Measurements from ENCODE around the gene ZNF670.

DNA sequence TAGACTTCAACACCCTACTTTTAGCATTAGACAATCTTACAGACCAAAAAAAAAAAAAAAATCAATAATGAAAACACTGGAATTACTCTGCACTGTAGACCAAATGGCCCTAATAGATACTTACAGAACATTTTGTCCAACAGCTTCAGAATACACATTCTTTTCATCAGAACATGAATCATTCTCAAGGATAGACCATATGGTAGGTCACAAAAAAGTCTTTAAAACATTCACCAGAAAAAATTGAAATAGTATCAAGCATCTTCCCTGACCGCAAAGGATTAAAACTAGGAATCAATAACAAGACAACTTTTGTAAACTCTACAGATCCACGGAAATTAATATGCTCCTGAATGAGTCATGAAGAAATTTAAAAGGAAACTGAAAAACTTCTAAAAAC is 22.5 kb downstream of the ZNF670 start:
- TF ChIP-seq EZH2 (IDR thresholded peaks at IDR 0.05; ENCODE audit: insufficient read depth, poor library complexity, severe bottlenecking): no peak
- no peak for TF ChIP-seq EZH2phosphoT487 (IDR thresholded peaks at IDR 0.05; ENCODE audit: insufficient read depth, low read depth)

Measured in GM23248 (cell line).